SK-MEL-5 (cell line): Measurements from ENCODE around the gene CRMP1. TPM values are rescaled to one million over a fixed set of nuclear protein-coding genes. Genes with fewer than 3 reads are reported as not detected.

Experiments
- DNase-seq: peaks from one replicate; pipeline ENCODE4 v3.0.0-alpha.2; 2016; ENCODE audit warnings: low read depth, low spot score
- in situ Hi-C: cut with HindIII; loops from 2 replicates; pipeline ENCODE4 v1.10.0; 2016; ENCODE audit warnings: low sequenced_read_pairs, high pct_unique_total_duplicates, low pct_unique_long_range_greater_than_20kb
- polyA plus RNA-seq, 2 experiments: library from polyadenylated mRNA; depleted of rRNA; stranded (reverse); fragments of >200 nt; gene quantifications; 2 replicates each; pipeline ENCODE4 v1.2.3, GENCODE V29; 2015
- total RNA-seq: library from RNA; depleted of rRNA; stranded (reverse); fragments of >200 nt; shearing (Covaris generic); gene quantifications from 2 replicates; pipeline ENCODE4 v1.2.3, GENCODE V29; 2014; rRNA removed

CRMP1 gene
- 0.72 and 0.85 TPM in 2 replicates for total RNA-seq
- polyA plus RNA-seq (2015; cell fraction: cytosol; rRNA removed): 0.70 and 1.1 TPM in 2 replicates
- polyA plus RNA-seq (2015; cell fraction: nucleus; rRNA removed): 0.23 and 0.34 TPM in 2 replicates

DNA sequence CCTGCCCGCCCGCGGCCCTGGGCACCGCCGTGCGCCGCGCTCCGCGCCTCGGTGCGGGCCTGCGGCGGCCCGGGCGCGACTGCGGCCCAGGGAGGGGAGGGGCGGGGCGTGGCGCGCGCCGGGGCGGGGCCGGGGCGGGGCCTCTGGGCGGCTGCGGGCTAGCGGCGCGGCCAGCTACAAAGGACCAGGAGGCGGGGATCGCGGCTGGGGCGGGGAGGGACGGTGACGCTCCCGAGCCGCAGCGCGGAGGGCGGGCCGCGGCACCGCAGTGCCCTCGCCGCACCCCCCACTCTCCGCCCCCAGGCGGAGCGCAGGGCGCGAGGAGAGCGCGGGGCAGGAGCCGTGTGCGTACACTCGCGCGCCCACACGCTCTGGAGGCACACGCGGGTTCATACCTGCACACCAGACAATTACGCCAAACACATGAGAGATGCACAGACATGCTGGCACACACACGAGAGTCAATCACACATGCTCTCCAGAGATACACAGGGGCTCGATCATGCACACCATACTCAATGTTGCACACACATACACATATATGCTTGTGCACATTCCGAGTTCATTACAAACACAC lies at the start of gene CRMP1:
Gene CRMP1 (minus strand): TSS at position 83 of the 577 bp plus-strand sequence. CDS start 117 bp downstream, outside the sequence.
- peak; percentile 30 for DNase-seq
- in situ Hi-C loops: no loop called here

DNA sequence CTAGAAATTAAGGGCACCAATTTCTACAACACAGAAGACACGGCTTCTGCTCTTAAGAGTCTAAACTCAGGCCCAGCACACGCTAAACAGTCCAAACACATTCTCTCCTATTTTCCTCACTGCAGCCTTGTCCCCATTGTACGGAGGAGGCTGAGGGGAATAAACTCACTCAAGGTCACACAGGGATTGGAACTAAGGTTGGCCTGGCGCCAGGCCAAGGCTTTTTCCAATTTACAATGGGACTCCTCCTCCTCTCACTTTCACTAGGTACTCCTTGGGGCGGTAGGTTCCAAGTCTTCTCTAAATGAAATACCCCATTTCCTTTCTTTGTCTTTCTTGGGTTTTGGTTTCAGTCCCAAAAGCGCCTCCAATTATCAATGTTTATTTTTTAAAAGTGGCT lies 48.7 kb upstream of the CRMP1 start:
- in situ Hi-C loops: no loop called here
- DNase-seq: no peak

DNA sequence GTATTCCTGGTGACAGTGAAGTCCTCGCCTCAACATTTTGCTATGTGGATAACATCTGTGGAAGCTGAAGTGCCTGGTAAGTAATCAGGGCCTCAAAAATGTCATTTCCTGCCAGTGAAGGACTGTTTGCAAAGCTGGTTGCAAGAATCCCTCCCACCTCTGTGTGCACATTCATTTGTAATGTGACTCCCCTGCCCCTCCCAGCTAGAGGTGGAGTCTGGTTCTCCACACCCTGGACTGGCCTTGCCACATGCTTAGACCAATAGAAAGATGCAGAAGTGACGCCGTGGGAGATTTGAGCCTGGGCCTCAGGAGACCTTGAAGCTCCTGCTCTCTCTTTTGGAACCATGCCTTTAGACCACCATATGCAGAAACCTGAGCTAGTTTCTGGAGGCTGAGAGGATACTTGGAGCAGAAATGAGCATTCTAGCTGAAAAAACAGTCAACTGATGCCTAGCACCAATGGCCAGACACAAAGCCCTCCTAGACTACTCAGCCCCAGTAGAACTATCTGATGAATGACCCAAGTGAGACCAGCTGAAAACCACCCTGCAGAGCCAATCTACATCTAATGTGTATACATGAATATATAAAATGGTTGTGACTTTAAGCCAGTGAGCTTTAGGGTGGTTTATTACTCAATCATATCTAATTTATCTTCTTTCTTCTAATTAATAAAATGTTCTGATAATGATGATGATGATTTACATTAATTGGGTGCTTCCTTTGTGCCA lies 47.8 kb upstream of the CRMP1 start:
- in situ Hi-C loops: no loop called here
- no peak for DNase-seq

DNA sequence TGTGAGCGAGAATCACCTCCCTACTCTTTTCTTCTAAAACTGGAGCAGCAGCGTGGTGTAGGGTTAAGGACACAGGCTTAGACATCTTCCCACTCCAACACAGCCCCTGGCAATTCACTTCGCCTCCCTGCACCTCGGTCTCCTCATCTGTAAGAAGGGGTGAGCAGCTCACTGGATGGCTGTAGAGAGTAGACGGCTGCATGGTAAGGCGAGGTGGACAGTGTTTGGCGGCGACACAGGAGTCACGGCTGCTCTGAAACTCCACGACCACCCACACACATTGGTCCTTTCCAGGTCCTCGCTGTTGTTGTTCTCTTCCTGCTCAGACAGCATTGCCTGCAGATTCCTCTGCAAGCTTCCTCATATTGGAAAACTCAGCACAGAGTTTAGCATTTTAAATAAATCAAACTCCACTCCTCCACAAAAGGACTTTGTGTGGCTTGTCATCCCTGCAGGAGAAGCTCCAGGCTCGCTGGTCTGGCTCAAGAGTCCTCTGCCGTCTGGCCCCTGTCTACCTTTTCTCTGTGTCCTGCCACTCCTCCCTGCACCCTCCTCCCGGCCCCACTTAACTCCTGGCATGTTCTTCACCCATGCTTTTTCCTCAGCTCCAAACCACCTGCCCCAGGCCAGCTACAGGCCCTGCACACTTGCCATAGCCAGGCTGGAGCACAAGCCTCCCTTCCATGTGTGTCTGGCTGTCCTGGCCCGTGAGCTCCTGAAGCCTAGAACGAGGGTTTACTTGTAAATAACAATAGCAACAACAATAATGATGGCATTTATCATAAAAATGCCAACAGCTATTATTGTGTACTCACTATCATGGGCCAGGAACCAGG lies 41.3 kb upstream of the CRMP1 start:
- DNase-seq: no peak
- in situ Hi-C loops: no loop called here

DNA sequence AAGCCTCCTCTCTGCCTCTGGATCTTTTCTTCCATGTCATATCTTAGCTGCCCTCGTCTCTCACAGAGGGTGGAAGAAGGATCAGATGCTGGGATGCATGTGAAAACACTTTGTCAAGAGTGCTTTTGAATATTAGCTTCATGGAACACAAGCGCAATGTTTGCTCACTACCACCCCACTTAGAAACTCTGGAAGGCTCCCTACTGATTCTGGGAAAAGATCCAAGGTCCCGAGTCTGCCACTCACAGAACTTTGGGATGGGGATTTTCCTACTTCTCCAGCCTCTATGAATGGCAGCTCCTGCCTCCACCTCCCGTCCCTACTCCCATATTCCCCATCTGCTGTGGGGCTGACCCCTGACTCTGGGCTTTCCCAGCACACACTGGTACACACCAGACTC lies 40.2 kb upstream of the CRMP1 start:
- DNase-seq: peak; percentile 10
- in situ Hi-C loops: no loop called here

DNA sequence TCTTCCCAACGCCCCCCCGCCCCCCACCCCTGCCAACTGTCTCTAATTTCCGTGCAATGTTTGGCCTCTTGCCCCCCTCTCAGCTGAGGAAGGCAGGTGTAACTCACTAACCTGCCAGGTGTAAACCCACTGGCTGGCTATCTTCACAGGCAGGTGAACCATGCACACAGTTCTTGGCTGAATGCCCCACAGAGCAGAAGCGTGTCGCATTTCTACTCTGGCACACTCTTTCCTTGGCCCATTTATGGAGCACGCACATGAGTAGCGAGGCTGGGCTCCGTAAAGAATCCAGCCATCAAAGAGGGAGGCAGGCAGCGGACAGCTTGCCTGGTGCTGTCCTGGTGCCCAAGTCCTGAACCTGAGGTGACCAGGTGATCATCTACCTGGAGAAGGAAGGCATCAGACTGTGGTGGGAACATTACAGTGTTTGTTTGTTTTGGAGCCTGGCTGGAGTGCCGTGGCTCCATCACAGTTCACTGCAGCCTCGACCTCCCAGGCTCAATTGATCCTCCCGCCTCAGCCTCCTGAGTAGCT lies 39.2 kb upstream of the CRMP1 start:
- in situ Hi-C loops: no loop called here
- DNase-seq: no peak

DNA sequence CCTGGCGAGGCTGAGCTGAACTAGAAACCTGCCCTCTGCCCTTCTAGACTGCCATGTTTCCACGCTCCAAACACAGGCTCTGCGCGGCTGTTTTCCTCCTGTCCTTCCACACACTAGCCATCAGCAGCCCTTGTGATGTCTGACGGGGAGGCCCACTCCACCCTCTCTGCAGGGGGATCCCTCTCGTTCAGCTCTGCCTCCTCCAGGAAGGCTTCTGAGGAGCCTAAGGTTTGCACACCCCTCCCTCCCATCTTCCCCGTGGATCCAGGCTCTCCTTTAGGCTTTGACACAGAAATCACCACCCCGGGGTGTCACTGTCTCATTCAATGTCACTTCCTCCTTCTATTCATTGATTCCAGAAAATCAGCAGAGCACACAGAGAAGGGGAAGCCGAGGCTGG lies 38.6 kb upstream of the CRMP1 start:
- no peak for DNase-seq
- in situ Hi-C loops: no loop called here

DNA sequence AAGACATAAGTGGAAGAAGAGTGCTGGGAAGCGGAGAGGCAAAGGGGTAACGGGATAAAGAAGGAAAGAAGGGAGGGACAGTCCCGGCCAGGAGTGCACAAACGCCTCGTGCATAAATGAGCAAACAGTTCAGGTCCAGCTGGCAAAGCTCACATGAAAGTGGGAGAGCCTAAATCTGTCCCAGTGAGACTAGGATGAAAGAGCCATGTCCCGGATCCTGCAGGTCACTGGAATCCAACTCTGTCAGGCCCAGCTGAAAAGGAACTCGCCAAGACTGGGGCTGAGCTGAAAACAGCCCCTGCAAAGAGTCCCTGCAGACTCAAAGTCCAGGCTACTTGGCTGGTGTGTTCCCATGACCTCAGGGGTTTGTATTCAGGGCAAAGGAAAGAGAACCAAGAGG lies 38.0 kb upstream of the CRMP1 start:
- in situ Hi-C loops: no loop called here
- DNase-seq: no peak

DNA sequence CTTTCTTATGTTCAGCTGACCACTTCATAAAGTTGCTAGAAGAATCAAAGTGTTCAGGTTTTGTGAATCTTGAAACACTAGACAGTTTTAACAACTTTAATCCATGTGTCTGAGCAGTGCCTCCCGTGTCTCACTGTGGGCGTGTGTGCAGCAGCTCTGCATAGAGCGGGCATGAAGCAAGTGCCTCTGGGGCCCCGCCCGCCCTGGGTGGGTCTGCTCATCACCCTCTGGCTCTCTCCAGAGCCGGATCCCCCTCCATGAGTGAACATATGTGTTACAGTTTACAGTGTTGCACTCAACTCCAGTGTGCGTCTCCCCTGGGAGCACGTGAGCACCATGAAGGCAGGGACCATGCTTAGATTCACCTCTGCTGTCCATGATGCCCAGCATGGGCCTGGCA lies 37.6 kb upstream of the CRMP1 start:
- DNase-seq: no peak
- in situ Hi-C loops: no loop called here

DNA sequence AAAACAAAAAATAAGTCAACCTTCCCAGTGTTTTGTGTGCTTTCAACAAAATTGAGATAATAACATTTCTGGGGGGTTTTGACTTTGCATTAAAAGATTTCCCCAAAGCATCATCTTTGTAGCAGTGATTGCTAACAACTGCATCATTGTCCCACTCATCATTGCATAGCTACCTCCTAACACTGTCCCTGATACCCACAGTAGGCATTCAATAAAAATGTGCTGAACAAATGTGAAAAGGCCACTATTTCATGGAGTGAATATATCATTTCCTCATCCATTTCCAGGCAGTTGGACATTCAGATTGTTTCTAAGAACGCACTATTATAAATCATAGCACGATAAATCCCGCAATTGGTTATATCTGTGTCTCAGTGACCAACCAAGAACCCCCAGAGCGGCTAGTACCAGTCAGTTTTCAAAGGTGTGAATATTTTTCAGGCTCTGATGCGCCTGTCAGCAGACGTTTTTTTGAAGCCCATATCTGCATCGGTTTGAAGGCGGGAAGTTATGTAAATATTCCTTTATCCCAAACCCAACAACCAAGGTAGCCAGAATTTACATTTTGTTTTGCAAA lies 36.0 kb upstream of the CRMP1 start:
- DNase-seq: no peak
- in situ Hi-C loops: no loop called here

DNA sequence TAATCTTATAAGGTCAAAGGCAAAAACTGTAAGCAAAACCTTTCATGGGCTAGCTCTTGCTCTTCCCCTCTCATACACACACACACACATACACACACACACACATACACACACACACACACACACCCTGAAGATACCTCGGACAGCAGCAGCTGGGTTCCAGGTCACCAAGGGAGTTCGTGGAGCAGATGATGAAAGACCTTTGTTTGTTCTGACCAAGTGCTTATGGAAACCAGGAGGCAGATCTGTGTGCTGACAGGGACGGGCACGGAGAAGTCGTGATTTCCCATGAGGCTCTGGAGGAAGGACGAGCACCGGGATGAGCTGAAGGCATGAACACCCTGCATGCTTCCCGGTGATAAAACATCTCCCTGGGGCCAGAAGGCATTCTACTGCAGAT lies 35.4 kb upstream of the CRMP1 start:
- in situ Hi-C loops: no loop called here
- DNase-seq: no peak

DNA sequence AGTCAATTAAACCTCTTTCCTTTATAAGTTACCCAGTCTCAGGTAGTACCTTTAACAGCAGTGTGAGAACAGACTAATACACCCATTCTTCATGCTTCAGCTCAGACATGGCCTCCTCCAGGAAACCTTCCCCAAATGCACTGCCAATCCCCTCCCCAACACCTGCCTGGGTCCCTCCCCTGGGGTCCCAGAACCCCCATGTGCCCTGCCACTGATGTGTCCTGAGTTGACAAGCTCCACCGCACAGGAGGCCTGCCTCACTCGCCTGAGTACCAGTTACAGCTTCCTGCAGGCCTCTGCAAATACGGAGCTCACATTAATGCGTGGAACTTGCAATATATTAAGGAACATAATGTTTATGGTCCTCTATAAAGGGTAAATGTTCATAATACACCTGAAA lies 34.9 kb upstream of the CRMP1 start:
- in situ Hi-C loops: no loop called here
- no peak for DNase-seq

DNA sequence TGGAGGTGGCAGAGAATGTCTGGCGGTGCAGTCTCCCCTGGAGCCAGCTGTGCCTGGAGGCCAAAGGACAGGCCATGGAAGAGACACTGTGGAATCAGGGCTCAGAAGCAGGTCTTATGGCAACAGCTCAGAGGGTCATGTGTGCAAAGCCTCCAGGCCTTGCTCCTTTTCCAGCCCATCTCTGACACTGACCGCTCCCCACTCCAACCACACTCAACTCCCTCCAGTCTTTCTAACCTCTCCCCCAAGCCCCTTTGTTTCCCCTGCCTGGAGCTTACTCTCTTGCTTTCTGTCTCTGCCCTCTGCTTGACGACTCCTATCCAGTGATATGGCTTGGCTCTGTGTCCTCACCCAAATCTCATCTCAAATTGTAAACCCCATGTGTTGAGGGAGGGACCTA lies 34.2 kb upstream of the CRMP1 start:
- no peak for DNase-seq

DNA sequence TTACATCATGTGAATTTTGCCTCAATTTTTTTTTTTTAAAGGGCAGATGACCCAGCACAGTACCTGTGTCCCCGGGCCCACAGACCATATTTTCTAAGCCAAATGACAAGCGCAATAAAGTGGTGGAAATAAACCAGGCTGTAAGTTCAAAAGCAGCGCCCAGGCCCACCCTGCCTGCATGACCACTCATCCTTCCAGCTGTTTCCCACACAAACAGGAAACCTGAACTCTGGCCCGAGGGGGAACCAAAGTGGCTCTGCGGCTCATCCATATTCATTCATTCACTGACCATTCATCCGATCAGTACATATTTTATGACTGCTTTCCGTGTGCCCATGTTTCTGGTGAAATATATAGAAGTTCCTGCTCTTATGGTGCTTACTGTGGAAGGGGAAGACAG lies 33.7 kb upstream of the CRMP1 start:
- in situ Hi-C loops: no loop called here
- DNase-seq: no peak

More for the DNA sequence above, 34.2 kb upstream of the CRMP1 start:
- in situ Hi-C loops: no loop called here

DNA sequence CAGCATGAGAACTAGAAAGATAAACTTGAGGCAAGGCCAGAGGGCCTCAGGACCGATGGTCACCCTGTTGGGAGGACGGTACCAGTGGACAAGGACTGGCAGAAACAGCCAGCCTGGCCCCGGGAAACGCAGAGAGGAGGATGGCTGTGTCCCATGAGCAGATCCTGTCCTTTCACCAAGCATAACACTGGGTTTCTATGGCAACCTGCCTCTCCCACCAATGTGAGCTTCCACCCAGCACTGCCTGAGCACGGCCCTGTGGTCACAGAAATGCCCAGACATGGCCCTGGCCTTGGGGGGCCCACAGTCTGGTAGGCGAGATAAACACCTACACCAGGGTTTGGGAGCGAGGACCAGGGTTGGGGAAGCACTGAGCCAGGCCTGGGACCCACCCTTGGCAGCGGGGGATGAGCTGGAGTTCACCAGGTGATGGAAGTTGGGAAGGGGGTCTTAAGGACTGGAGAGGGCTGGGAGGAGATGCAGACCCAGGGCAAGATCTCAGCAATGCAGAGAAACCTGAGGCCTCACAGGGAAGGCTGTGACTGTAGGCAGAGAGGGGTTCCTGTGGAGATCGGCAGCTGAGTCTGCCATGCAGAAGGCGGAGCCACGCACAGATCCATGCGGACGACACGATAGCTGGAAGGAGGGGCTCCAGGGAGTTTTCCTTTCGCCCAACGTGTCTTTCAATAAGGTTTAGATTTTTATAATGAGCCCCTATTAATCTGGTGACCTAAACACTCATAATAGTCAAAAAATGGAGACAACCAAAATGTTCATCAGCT lies 32.7 kb upstream of the CRMP1 start:
- in situ Hi-C loops: no loop called here
- DNase-seq: no peak

DNA sequence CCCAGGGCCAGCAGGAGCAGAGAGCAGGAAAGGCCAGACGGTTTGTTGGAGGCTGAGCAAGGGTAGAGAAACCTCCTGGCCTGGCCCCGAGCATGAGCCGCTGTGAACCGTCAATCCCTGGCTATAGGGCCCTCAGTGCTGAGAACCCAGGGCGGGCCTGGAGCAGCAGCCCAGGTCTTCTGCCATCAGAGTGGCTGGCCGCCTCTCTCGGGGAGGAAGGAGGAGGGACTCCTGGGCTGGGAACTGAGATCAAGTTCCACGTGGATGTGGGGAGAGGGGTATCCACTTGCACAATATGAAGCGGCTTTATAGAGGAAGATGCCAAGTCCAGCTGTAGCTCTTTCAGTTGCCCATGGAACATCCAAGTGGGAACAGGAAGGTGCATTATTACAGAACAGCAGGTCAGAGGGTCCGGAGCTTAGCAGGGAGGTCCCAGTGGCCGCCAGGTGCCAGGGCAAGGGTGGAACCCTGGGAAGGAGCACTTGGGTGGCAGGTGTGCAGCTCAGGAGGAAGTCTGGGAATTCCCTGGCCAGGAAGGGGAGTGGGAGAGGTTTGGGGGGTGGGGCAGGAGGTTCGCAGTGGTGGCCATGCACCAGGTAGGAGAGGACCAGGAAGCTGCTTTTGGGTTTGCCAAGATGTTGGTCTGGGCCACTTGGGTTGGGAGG lies 31.7 kb upstream of the CRMP1 start:
- DNase-seq: no peak
- in situ Hi-C loops: no loop called here

DNA sequence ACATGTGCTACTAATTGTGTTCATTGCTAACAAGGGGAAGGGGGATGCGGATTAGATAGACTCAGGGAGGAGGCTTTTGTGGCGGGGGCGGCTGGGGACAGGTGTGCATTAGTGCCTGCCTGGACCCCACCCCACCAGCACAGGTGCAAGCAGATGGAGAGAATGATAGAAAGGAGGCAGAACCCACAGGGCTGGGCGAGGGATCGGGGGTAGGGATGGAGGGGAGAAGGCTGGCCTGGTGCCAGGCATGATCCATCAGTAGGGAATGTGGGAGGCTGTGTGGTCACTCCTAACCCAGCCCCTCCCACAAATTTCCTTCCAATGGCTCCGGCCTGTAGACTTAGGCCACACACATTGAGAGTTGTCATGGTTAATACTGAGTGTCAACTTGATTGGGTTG lies 30.5 kb upstream of the CRMP1 start:
- DNase-seq: no peak
- in situ Hi-C loops: no loop called here
